C4-2B (cell line): Measurements from ENCODE around the gene RTN4R.

Source experiments
- CTCF ChIP-seq: fragments of 450-650 bp; conservative IDR thresholded peaks from 2 replicates; pipeline ENCODE4 v1.5.1; 2017; ENCODE audit warnings: mild to moderate bottlenecking
- ZFX ChIP-seq: fragments of 450-650 bp; IDR thresholded peaks from 2 replicates; pipeline ENCODE4 v1.6.1; 2017

DNA sequence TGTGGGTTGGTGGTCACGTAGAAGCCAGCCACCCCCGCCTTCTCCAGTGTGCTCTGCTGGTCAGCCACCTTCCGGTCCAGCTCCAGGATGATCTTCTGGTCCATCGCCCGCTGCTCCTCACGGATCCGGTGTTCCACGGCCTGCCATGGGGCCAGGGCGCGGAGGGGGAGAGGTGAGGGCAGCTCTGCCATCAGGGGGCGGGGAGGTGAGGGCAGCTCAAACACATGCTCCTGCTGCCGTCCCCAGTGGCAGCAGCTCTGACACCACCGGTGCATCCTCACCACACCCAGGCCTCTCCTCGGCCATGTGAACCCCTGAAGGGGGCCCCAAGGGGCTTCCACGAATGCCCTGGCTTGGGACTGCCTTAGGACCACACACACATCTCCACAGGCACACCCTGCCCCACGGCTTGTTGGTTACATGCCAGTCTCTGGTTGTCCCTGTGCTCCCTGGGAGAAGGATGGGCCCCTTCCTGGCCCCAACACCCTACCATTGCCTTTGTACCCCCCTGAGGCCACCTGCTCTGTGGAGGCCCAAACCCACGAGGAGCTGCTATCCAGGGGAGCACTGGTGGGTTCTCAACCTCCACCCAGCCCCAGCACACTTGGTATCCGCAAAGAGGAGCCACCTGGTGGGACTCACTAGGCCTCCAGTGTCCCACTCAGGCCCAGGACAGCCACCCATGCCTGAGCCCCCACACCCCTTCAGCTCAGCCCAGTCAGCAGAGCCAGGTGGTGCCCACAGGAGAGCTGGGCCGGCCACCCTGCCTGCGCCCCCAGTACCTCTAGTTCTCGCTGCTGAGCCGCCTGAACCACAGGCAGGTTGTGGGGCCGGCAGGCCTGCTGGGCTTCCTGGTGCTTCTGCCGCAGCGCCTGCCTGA, 47.5 kb upstream of the RTN4R start:
- TF ChIP-seq CTCF (no peak), ZFX (no peak)
